GM04504 (cell line): ENCODE results near the gene SFTPD.
"Not testable (repeated sequence)": the region's sequence is repeated elsewhere in the genome, so short reads cannot be mapped to it uniquely, and the experiment has no call there.

Source experiments
- DNase-seq: peaks from one replicate; pipeline ENCODE4 v3.0.0-alpha.2; 2012; ENCODE audit warnings: low read depth

Gene SFTPD

GRCh38 chr10:79925614-79926013 lies 23.3 kb downstream of the SFTPD start:
- DNase-seq: no peak

- DNase-seq: no peak
These were observed 25.2 kb downstream of the SFTPD start for GRCh38 chr10:79923669-79924068.

- DNase-seq: no peak
These were observed 25.8 kb downstream of the SFTPD start for GRCh38 chr10:79923145-79923544.

GRCh38 chr10:79922011-79922412 lies 26.9 kb downstream of the SFTPD start:
- not testable (repeated sequence) for DNase-seq

GRCh38 chr10:79915838-79916237 lies 33.1 kb downstream of the SFTPD start:
- not testable (repeated sequence) for DNase-seq

- DNase-seq: not testable (repeated sequence)
These were observed 34.4 kb downstream of the SFTPD start for GRCh38 chr10:79914512-79914911.

GRCh38 chr10:79910836-79911235 lies 38.1 kb downstream of the SFTPD start:
- no peak for DNase-seq

GRCh38 chr10:79910344-79910743 lies 38.6 kb downstream of the SFTPD start:
- DNase-seq: no peak

GRCh38 chr10:79905322-79906314 lies 43.3 kb downstream of the SFTPD start:
- DNase-seq: no peak

- DNase-seq: no peak
These were observed 44.1 kb downstream of the SFTPD start for GRCh38 chr10:79904671-79905321.

GRCh38 chr10:79901571-79901970 lies 47.3 kb downstream of the SFTPD start:
- DNase-seq: not testable (repeated sequence)

GRCh38 chr10:79898597-79899325 lies 50.1 kb downstream of the SFTPD start:
- peak; percentile 38 for DNase-seq

GRCh38 chr10:79892896-79893295 lies 56.0 kb downstream of the SFTPD start:
- not testable (repeated sequence) for DNase-seq

GRCh38 chr10:79890469-79890868 lies 58.4 kb downstream of the SFTPD start:
- DNase-seq: no peak

GRCh38 chr10:79888984-79889383 lies 59.9 kb downstream of the SFTPD start:
- not testable (repeated sequence) for DNase-seq
